MCF 10A (cell line): ENCODE measurements around the gene MAML2. TPM values are rescaled to one million over a fixed set of nuclear protein-coding genes. Genes with fewer than 3 reads are reported as not detected.

ENCODE experiments used
- BruUV-seq: library from RNA; stranded (reverse); fragments of 400-500 nt; replicated peaks from 2 replicates; lab custom pipeline; 2021; lab: Mats Ljungman, UMichigan
- CTCF ChIA-PET: fragments of 300-600 bp; sonication (Branson Sonifier 250); formaldehyde crosslinking; extraction: SDS; loops from one replicate; lab custom pipeline; 2021; ENCODE audit warnings: antibody characterized with exemption, inconsistent platforms; lab: Yijun Ruan, JAX
- POLR2A ChIA-PET: fragments of 300-600, 350-650 bp; sonication (Branson Sonifier 250); formaldehyde crosslinking; extraction: SDS; loops from one replicate; lab custom pipeline; 2020; ENCODE audit warnings: antibody characterized with exemption, inconsistent platforms; lab: Yijun Ruan, JAX
- DNase-seq: peaks from one replicate; pipeline ENCODE4 v3.0.0-alpha.2; 2018; ENCODE audit not compliant: unreplicated experiment
- H3K27ac Mint-ChIP-seq: one replicate; pipeline ENCODE4 v1.8.0; 2022; ENCODE audit warnings: mild to moderate bottlenecking, low read depth, mixed read lengths; ENCODE audit not compliant: unreplicated experiment
- H3K27me3 Mint-ChIP-seq: one replicate; pipeline ENCODE4 v1.8.0; 2022; ENCODE audit warnings: mixed read lengths; ENCODE audit not compliant: insufficient read depth, unreplicated experiment
- H3K36me3 Mint-ChIP-seq: one replicate; pipeline ENCODE4 v1.8.0; 2022; ENCODE audit warnings: mild to moderate bottlenecking, moderate library complexity, mixed read lengths; ENCODE audit not compliant: insufficient read depth, unreplicated experiment
- H3K4me1 Mint-ChIP-seq: one replicate; pipeline ENCODE4 v1.8.0; 2022; ENCODE audit warnings: mixed read lengths; ENCODE audit not compliant: insufficient read depth, unreplicated experiment
- H3K4me3 Mint-ChIP-seq: one replicate; pipeline ENCODE4 v1.8.0; 2022; ENCODE audit warnings: mild to moderate bottlenecking, moderate library complexity, mixed read lengths; ENCODE audit not compliant: unreplicated experiment
- H3K9me3 Mint-ChIP-seq: one replicate; pipeline ENCODE4 v1.8.0; 2022; ENCODE audit warnings: mixed read lengths; ENCODE audit not compliant: unreplicated experiment
- intact Hi-C: fragments of 100-400 bp; cut with micrococcal nuclease; formaldehyde crosslinking; loops from 2 replicates; pipeline ENCODE4 v1.14.1; 2022
- total RNA-seq: library from RNA; stranded (reverse); gene quantifications from 2 replicates; pipeline ENCODE4 v1.2.3, GENCODE V29; 2022
- TF ChIP-seq, protein P1 (sequence below): fragments of 200-600 bp; IDR thresholded peaks from one replicate; pipeline ENCODE4 v1.8.0; 2022; ENCODE audit warnings: antibody characterized with exemption, mild to moderate bottlenecking; ENCODE audit not compliant: unreplicated experiment

The MAML2 gene
- total RNA-seq, 1 experiment from 2014 or later: 8.6 TPM

GRCh38 chr11:96141626-96142025 is 201.4 kb downstream of the MAML2 start:
- no peaks in the 10 kb centered on the region for H3K27me3 Mint-ChIP-seq
- intact Hi-C loops: no loop called here
- TF ChIP-seq, protein P1, sequence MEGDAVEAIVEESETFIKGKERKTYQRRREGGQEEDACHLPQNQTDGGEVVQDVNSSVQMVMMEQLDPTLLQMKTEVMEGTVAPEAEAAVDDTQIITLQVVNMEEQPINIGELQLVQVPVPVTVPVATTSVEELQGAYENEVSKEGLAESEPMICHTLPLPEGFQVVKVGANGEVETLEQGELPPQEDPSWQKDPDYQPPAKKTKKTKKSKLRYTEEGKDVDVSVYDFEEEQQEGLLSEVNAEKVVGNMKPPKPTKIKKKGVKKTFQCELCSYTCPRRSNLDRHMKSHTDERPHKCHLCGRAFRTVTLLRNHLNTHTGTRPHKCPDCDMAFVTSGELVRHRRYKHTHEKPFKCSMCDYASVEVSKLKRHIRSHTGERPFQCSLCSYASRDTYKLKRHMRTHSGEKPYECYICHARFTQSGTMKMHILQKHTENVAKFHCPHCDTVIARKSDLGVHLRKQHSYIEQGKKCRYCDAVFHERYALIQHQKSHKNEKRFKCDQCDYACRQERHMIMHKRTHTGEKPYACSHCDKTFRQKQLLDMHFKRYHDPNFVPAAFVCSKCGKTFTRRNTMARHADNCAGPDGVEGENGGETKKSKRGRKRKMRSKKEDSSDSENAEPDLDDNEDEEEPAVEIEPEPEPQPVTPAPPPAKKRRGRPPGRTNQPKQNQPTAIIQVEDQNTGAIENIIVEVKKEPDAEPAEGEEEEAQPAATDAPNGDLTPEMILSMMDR: no peak
- POLR2A ChIA-PET: no interaction called here
- H3K27ac Mint-ChIP-seq: no peak overlapping the region
- CTCF ChIA-PET: interaction anchor here (0.7 to 1.1 kb wide), 2 partner anchors 86 to 138 kb away, joined by 3 to 4 read pairs; no protein-coding TSS in a partner anchor
- H3K4me3 Mint-ChIP-seq: no peak overlapping the region
- peaks cover 10% of the 10 kb centered on the region for H3K36me3 Mint-ChIP-seq
- no TSS peak for BruUV-seq
- no peaks in the 10 kb centered on the region for H3K9me3 Mint-ChIP-seq
- no peak for DNase-seq
- H3K4me1 Mint-ChIP-seq: peaks cover 6% of the 10 kb centered on the region

- Mint-ChIP-seq H3K27me3 (no peaks in the 10 kb centered on the region), H3K36me3 (peaks cover 10% of the 10 kb centered on the region), H3K4me1 (no peaks in the 10 kb centered on the region), H3K9me3 (no peaks in the 10 kb centered on the region), H3K4me3 (no peak overlapping the region), H3K27ac (no peak overlapping the region)
- intact Hi-C loops: no loop called here
- no TSS peak for BruUV-seq
- no peak for DNase-seq
- TF ChIP-seq, protein P1: no peak
- ChIA-PET POLR2A (interaction anchor here (0.7 kb wide), 1 partner anchor 29 kb away, joined by 5 read pairs; no protein-coding TSS in a partner anchor), CTCF (interaction anchor here (0.6 to 1.0 kb wide), 3 partner anchors 10 to 1293 kb away, joined by 3 to 5 read pairs (median 4); no protein-coding TSS in a partner anchor)
Measured at GRCh38 chr11:96139691-96140090, 203.3 kb downstream of the MAML2 start.

DNA sequence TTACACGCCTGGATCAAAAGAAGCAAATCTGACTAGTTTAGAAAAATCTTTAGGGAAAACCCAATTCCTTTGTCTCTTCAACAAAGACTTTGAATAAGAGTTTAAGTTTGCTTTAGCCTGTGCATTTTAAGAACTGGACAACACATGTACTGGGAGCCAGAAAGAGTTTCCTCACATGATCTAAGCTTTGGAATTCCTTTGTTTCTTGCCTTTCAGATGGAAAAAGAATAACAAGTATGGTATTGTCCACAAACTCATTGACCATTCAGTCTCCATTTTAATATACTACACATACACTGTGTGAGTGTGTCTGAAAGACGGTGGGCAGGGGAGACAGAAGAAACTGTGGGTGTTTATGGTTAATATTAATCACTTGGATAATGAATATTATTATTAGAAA is 205.6 kb downstream of the MAML2 start:
- POLR2A ChIA-PET: no interaction called here
- Mint-ChIP-seq H3K4me1 (no peaks in the 10 kb centered on the region), H3K27ac (no peak overlapping the region), H3K36me3 (peaks cover 10% of the 10 kb centered on the region), H3K27me3 (no peaks in the 10 kb centered on the region), H3K9me3 (no peaks in the 10 kb centered on the region), H3K4me3 (no peak overlapping the region)
- TF ChIP-seq, protein P1: no peak
- intact Hi-C loops: no loop called here
- no TSS peak for BruUV-seq
- CTCF ChIA-PET: interaction anchor here (0.6 to 1.1 kb wide), 4 partner anchors 141 to 241 kb away, joined by 3 to 4 read pairs (median 3); partner anchors contain the start of gene MAML2
- no peak for DNase-seq

GRCh38 chr11:96136613-96137298 is 206.2 kb downstream of the MAML2 start:
- TF ChIP-seq, protein P1: no peak
- Mint-ChIP-seq H3K36me3 (peaks cover 10% of the 10 kb centered on the region), H3K27me3 (no peaks in the 10 kb centered on the region), H3K9me3 (no peaks in the 10 kb centered on the region), H3K27ac (no peak overlapping the region), H3K4me3 (no peak overlapping the region), H3K4me1 (no peaks in the 10 kb centered on the region)
- no peak for DNase-seq
- POLR2A ChIA-PET: interaction anchor here (0.7 kb wide), 2 partner anchors 15 to 296 kb away, joined by 3 to 5 read pairs; no protein-coding TSS in a partner anchor
- BruUV-seq: no TSS peak
- intact Hi-C loops: no loop called here
- CTCF ChIA-PET: interaction anchor here (0.5 to 1.1 kb wide), 5 partner anchors 140 to 308 kb away, joined by 3 to 4 read pairs (median 3); partner anchors contain the start of gene MAML2
